ENCODE results near the gene AFF3.
"Not testable (repeated sequence)": the region's sequence is repeated elsewhere in the genome, so short reads cannot be mapped to it uniquely, and the experiment has no call there.

Gene AFF3

GRCh38 chr2:99777656-99778290 is 364.6 kb downstream of the AFF3 start:
- in situ Hi-C loops (cut with HindIII; ENCODE audit: low sequenced_read_pairs): no loop called here
- H3K4me3 ChIP-seq (ENCODE audit: low read depth, low read length): no peak overlapping the region
- DNase-seq (ENCODE audit: low read depth, low spot score): no peak
- no peak for TF ChIP-seq CTCF (IDR thresholded peaks at IDR 0.05; ENCODE audit: low read depth, low read length)

- in situ Hi-C loops (cut with HindIII; ENCODE audit: low sequenced_read_pairs): no loop called here
- peak; percentile 2 for DNase-seq (ENCODE audit: low read depth, low spot score)
- H3K4me3 ChIP-seq (ENCODE audit: low read depth, low read length): no peak overlapping the region
- no peak for TF ChIP-seq CTCF (IDR thresholded peaks at IDR 0.05; ENCODE audit: low read depth, low read length)
Observed at GRCh38 chr2:99776906-99777646, 365.3 kb downstream of the AFF3 start.

- no peak overlapping the region for H3K4me3 ChIP-seq (ENCODE audit: low read depth, low read length)
- in situ Hi-C loops (cut with HindIII; ENCODE audit: low sequenced_read_pairs): no loop called here
- no peak for TF ChIP-seq CTCF (IDR thresholded peaks at IDR 0.05; ENCODE audit: low read depth, low read length)
- no peak for DNase-seq (ENCODE audit: low read depth, low spot score)
Observed at GRCh38 chr2:99776206-99776905, 366.0 kb downstream of the AFF3 start.

- no peak overlapping the region for H3K4me3 ChIP-seq (ENCODE audit: low read depth, low read length)
- TF ChIP-seq CTCF (IDR thresholded peaks at IDR 0.05; ENCODE audit: low read depth, low read length): no peak
- DNase-seq (ENCODE audit: low read depth, low spot score): peak; percentile 56
- in situ Hi-C loops (cut with HindIII; ENCODE audit: low sequenced_read_pairs): no loop called here
Observed at GRCh38 chr2:99775585-99775984, 366.8 kb downstream of the AFF3 start.

GRCh38 chr2:99773642-99774041 is 368.7 kb downstream of the AFF3 start:
- in situ Hi-C loops (cut with HindIII; ENCODE audit: low sequenced_read_pairs): not testable (repeated sequence)

GRCh38 chr2:99772591-99773331 is 369.6 kb downstream of the AFF3 start:
- no peak overlapping the region for H3K4me3 ChIP-seq (ENCODE audit: low read depth, low read length)
- DNase-seq (ENCODE audit: low read depth, low spot score): no peak
- in situ Hi-C loops (cut with HindIII; ENCODE audit: low sequenced_read_pairs): no loop called here
- TF ChIP-seq CTCF (IDR thresholded peaks at IDR 0.05; ENCODE audit: low read depth, low read length): no peak

More at GRCh38 chr2:99773642-99774041, 368.7 kb downstream of the AFF3 start:
- DNase-seq (ENCODE audit: low read depth, low spot score); H3K4me3 ChIP-seq (ENCODE audit: low read depth, low read length): not testable (repeated sequence)
